Lower leg skin (tissue), 4 donors: ENCODE measurements around the gene MIF4GD. TPM values are rescaled to one million over a fixed set of nuclear protein-coding genes. Genes with fewer than 3 reads are reported as not detected.

Experiments used
- DNase-seq, 2 donors: peaks; one replicate each; pipeline ENCODE4 v3.0.0-alpha.2; 2019; ENCODE audit warnings: low spot score in 2 of 2
- H3K4me3 ChIP-seq: fragments of 200-600 bp; sonication (generic); 2 replicates; pipeline ENCODE4 v1.5.1; 2017; ENCODE audit warnings: mild to moderate bottlenecking, low read depth; ENCODE audit not compliant: poor library complexity, severe bottlenecking
- POLR2A ChIP-seq, 2 donors: fragments of 450-650 bp; IDR thresholded peaks; one replicate each; pipeline ENCODE4 v1.6.1; 2016 to 2017; ENCODE audit warnings: antibody characterized with exemption in 2 of 2, mild to moderate bottlenecking in 1 of 2, moderate library complexity in 1 of 2
- WGBS, 2 donors: methylation state at CpG; one replicate each; pipeline ENCODE4 v1.1.5; 2018; 5-methylcytosine and 5-hydroxymethylcytosine counted together
- intact Hi-C: fragments of 100-400 bp; cut with DNase I; formaldehyde crosslinking; loops from one replicate; pipeline ENCODE4 v1.15.0; 2023; ENCODE audit warnings: low total_unique reads
- total RNA-seq, 4 donors: library from RNA; depleted of rRNA; stranded (reverse); fragments of >200 nt; gene quantifications; one replicate each; pipeline ENCODE4 v1.1.0, GENCODE V29; 2016
- TF ChIP-seq, protein P1 (sequence below), 3 donors: fragments of 450-650 bp; IDR thresholded peaks; one replicate each; pipeline ENCODE4 v1.5.1; 2016; ENCODE audit warnings: antibody characterized with exemption in 3 of 3, mild to moderate bottlenecking in 3 of 3, moderate library complexity in 2 of 3

Gene MIF4GD
- total RNA-seq, 4 donors from 2014 or later, result 22.6 to 41.8 (median 32.6) TPM

DNA sequence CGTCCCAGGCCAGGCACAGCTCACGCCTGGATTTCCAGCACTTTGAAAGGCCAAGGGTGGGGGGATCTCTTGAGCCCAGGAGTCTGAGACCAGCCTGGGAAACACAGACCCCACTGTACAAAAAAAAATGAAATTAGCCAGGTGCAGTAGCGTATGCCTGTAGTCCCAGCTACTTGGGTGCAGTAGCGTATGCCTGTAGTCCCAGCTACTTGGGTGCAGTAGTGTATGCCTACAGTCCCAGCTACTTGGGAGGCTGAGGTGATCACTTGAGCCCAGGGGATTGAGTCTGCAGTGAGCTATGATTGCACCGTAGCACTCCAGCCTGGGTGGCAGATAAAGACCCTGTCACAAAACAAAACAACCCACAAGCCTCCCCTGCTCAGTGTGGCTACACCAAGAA is 45.2 kb upstream of the MIF4GD start:
- DNase-seq, result no peak
- 86 to 87% methylated on average over 5 of the region's 5 CpGs for WGBS, 2 donors
- TF ChIP-seq, protein P1, sequence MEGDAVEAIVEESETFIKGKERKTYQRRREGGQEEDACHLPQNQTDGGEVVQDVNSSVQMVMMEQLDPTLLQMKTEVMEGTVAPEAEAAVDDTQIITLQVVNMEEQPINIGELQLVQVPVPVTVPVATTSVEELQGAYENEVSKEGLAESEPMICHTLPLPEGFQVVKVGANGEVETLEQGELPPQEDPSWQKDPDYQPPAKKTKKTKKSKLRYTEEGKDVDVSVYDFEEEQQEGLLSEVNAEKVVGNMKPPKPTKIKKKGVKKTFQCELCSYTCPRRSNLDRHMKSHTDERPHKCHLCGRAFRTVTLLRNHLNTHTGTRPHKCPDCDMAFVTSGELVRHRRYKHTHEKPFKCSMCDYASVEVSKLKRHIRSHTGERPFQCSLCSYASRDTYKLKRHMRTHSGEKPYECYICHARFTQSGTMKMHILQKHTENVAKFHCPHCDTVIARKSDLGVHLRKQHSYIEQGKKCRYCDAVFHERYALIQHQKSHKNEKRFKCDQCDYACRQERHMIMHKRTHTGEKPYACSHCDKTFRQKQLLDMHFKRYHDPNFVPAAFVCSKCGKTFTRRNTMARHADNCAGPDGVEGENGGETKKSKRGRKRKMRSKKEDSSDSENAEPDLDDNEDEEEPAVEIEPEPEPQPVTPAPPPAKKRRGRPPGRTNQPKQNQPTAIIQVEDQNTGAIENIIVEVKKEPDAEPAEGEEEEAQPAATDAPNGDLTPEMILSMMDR (IDR thresholded peaks at IDR 0.05), result no peak
- no peak for TF ChIP-seq POLR2A (IDR thresholded peaks at IDR 0.05)
- no peak overlapping the region for H3K4me3 ChIP-seq
- intact Hi-C loops, result no loop called here

DNA sequence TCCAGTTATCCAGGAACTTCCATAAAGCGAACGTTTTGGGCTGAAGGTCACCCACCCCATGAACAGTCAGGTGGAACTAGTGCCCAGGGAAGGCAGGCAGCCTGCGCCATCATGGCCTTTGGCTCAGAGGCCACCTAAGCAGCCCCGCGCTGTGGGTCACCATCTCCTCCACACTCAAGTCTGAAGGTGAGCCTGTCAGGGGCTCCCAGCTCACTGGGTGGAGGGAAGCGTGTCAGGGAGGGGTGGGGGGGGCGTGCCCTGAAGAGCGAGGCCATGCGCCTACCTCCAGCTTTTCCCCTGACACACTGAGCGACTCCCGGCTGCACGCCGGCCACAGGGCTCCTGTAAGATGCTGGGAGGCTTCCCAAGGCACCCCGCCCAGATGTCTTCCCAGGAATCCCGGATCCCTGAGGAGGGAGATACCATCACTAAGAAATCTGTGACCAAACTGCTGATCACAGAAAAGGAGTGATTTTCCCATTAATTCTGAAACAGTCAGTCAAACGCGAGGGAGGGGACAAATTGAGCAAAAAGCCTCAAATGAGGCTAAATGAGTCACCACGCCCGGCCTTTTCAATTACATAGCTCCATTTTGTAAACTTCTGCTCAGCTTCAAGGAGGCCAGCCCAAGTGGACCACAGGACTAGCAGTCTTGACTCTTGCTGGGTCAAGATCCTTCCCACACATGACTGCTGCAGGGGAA is 44.7 kb upstream of the MIF4GD start:
- TF ChIP-seq, protein P1 (IDR thresholded peaks at IDR 0.05), result no peak
- TF ChIP-seq POLR2A (IDR thresholded peaks at IDR 0.05), result no peak
- 68 to 74% methylated on average over 16 to 19 of the region's 19 CpGs for WGBS, 2 donors
- intact Hi-C loops, result no loop called here
- no peak overlapping the region for H3K4me3 ChIP-seq
- DNase-seq, result no peak

DNA sequence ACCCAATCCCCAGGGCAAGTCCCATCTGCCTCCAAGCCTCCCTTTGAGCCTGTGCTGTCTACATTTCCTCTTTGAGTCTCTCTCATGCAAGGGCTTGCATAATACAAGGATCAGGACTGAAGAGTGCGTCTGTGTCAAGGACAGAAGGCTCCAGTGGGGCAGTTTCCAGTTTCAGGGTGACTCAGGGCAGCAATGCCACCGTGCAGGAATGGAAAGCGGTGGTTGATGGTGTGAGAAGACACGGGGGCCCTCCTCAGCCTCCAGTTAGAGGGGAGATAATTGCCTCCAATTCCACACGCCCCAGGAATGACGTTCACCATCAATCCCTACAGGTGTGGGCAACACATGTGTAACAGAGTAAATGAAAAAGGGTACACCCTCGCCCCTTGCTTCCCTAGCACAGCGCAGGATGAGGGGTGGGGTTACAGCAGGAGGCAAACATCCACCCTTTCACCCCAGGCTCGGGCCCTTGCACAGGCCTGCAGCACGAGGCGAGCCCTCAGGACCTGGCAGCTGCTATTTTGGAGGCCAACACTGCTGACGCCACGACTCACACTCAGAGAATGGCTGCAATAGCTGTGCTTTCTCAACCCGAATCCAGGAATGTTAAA is 43.0 kb upstream of the MIF4GD start:
- 48 to 55% methylated on average over 14 of the region's 14 CpGs for WGBS, 2 donors
- DNase-seq, result no peak
- no peak overlapping the region for H3K4me3 ChIP-seq
- TF ChIP-seq, protein P1 (IDR thresholded peaks at IDR 0.05), result no peak
- no peak for TF ChIP-seq POLR2A (IDR thresholded peaks at IDR 0.05)
- intact Hi-C loops, result no loop called here

DNA sequence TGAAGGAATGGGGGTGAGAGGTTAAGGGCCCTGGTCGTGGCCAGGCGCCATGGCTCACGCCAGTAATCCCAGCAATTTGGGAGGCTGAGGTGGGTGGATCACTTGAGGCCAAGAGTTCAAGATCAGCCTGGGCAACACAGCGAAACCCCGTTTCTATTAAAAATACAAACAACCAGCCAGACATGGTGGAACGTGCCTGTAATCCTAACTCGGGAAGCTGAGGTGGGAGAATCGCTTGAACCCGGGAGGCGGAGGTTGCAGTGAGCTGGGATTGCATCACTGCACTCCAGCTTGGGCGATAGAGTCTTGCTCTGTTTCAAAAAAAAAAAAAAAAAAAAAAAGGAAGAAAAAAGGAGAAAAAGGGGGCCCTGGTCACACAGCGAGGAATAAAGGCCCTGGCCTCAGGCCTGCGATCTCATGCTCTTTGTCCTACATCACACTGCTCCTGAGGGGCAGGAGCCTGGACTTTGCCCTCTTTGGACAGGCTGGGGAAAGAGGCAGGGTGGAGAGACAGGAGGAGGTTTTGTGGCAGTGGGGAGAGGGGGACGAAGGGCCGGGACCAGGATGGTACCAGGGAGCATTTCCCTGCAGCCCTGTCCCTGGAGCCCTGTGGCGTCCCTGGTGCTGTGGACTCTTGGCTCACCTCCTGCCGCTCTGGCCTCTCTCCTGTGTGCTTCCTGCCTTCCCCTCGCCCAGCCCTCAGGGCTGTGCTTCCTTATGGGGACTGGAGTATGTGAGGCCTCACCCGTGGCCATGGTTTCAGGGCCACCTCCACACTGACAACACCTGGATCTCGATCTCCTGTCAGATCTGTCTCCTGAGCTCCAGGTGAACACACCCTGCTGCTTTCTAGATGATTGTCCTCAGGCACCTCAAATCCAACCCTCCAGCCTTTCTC is 38.0 kb upstream of the MIF4GD start:
- TF ChIP-seq POLR2A (IDR thresholded peaks at IDR 0.05), result no peak
- TF ChIP-seq, protein P1 (IDR thresholded peaks at IDR 0.05), result no peak
- no peak for DNase-seq
- intact Hi-C loops, result no loop called here

DNA sequence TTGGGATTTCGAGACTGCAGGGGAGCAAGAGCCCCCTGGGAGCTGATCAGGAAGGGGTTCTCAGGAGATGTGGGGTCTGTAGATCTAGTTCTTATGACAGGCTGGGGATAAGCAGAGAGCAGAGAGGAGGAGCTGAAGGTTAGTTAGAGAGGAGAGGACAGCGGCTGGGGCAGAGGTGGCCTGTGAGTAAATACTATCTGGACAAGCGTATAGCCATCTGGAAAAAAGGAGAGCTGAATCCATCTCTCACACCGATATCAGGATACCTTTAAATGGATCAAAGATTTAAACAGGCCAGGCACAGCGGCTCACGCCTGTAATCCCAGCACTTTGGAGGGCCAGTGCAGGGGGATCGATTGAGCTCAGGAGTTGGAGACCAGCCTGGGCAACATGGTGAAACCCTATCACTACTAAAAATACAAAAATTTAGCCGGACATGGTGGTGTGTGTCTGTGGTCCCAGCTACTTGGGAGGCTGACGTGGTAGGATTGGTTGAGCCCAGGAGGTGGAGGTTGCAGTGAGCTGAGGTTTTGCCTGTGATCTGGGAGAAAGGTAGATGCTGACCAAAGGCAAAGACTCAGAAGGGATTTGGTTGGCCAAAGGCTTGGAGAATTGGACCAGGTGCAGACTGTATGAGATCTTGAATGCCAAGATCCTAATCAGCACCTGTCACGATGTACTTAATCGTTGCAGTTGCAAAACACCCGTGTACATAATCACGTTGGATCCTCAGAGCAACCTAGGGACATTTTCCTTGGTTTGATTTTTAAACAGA is 37.1 kb upstream of the MIF4GD start:
- no peak overlapping the region for H3K4me3 ChIP-seq
- no peak for TF ChIP-seq POLR2A (IDR thresholded peaks at IDR 0.05)
- intact Hi-C loops, result no loop called here
- WGBS, 2 donors, result 78 to 81% methylated on average over 12 to 13 of the region's 13 CpGs
- no peak for DNase-seq

More for the DNA sequence above, 38.0 kb upstream of the MIF4GD start:
- WGBS, 2 donors, result 52 to 65% methylated on average over 20 of the region's 20 CpGs
- H3K4me3 ChIP-seq, result no peak overlapping the region
